Liver (tissue), 9 donors: ENCODE data around the gene ANKS1A. TPM values are rescaled to one million over a fixed set of nuclear protein-coding genes. Genes with fewer than 3 reads are reported as not detected.

Experiments used
- DNase-seq: peaks from one replicate; pipeline ENCODE4 v3.0.0-alpha.2; 2017; ENCODE audit warnings: low spot score
- H3K27ac ChIP-seq, 2 donors: one replicate each; pipeline ENCODE4 v1.7.0; 2013; ENCODE audit warnings: inconsistent platforms in 2 of 2, low read length in 2 of 2, control low read depth in 1 of 2, low read depth in 1 of 2, mild to moderate bottlenecking in 1 of 2
- H3K27me3 ChIP-seq, 4 donors: one replicate each; pipeline versions ENCODE4 v1.6.1 to v1.7.0; 2013; ENCODE audit warnings: low read length in 3 of 4, inconsistent platforms in 1 of 4, mild to moderate bottlenecking in 1 of 4, moderate library complexity in 1 of 4; ENCODE audit not compliant: control insufficient read depth in 4 of 4, insufficient read depth in 4 of 4
- H3K36me3 ChIP-seq, 4 donors: one replicate each; pipeline versions ENCODE4 v1.6.1 to v1.7.0; 2013; ENCODE audit warnings: low read length in 3 of 4, mild to moderate bottlenecking in 3 of 4, low read depth in 1 of 4, moderate library complexity in 1 of 4; ENCODE audit not compliant: control insufficient read depth in 4 of 4, insufficient read depth in 3 of 4
- H3K4me1 ChIP-seq, 4 donors: one replicate each; pipeline versions ENCODE4 v1.6.1 to v1.7.0; 2013; ENCODE audit warnings: low read length in 3 of 4, mild to moderate bottlenecking in 3 of 4, moderate library complexity in 1 of 4; ENCODE audit not compliant: control insufficient read depth in 4 of 4, insufficient read depth in 4 of 4
- H3K4me3 ChIP-seq, 3 donors: one replicate each; pipeline versions ENCODE4 v1.6.1 to v1.7.0; 2013; ENCODE audit warnings: low read length in 3 of 3, control low read depth in 1 of 3, low read depth in 1 of 3, mild to moderate bottlenecking in 1 of 3
- H3K9ac ChIP-seq, 2 donors: one replicate each; pipeline ENCODE4 v1.7.0; 2013; ENCODE audit warnings: low read length in 2 of 2, mild to moderate bottlenecking in 2 of 2, moderate library complexity in 2 of 2, control low read depth in 1 of 2, low read depth in 1 of 2
- H3K9me3 ChIP-seq, 4 donors: one replicate each; pipeline versions ENCODE4 v1.6.1 to v1.7.0; 2013; ENCODE audit warnings: low read length in 3 of 4; ENCODE audit not compliant: control insufficient read depth in 4 of 4
- ATF3 ChIP-seq: IDR thresholded peaks from 2 replicates; pipeline ENCODE4 v1.6.1; 2016; ENCODE audit warnings: antibody characterized with exemption
- CTCF ChIP-seq: fragments of 150-350 bp; IDR thresholded peaks from 2 replicates; pipeline ENCODE4 v1.5.1; 2017; ENCODE audit warnings: improper control_type of control experiment, low read depth, low read length; ENCODE audit not compliant: missing input control
- EGR1 ChIP-seq, 2 donors: IDR thresholded peaks; 2 replicates each; pipeline ENCODE4 v1.6.1; 2016 to 2018; ENCODE audit warnings: antibody characterized with exemption in 2 of 2, low read depth in 2 of 2
- FOXA1 ChIP-seq: IDR thresholded peaks from 2 replicates; pipeline ENCODE4 v1.6.1; 2016; ENCODE audit warnings: antibody characterized with exemption
- FOXA2 ChIP-seq: IDR thresholded peaks from 2 replicates; pipeline ENCODE4 v1.6.1; 2016; ENCODE audit warnings: antibody characterized with exemption
- HNF4A ChIP-seq, 2 donors: conservative IDR thresholded peaks; 2 replicates each; pipeline ENCODE4 v1.6.1; 2016; ENCODE audit warnings: antibody characterized with exemption in 2 of 2, mild to moderate bottlenecking in 2 of 2
- NR2F2 ChIP-seq: IDR thresholded peaks from 2 replicates; pipeline ENCODE4 v1.6.1; 2016; ENCODE audit warnings: antibody characterized with exemption
- RAD21 ChIP-seq, 2 donors: IDR thresholded peaks; 2 replicates each; pipeline ENCODE4 v1.6.1; 2016; ENCODE audit warnings: antibody characterized with exemption in 2 of 2, mild to moderate bottlenecking in 2 of 2
- RXRA ChIP-seq, 2 donors: IDR thresholded peaks; 2 replicates each; pipeline ENCODE4 v1.6.1; 2017 to 2018; ENCODE audit warnings: antibody characterized with exemption in 2 of 2, mild to moderate bottlenecking in 1 of 2
- TAF1 ChIP-seq: conservative IDR thresholded peaks from 2 replicates; pipeline ENCODE4 v1.6.1; 2016; ENCODE audit warnings: antibody characterized with exemption, mild to moderate bottlenecking
- ZBTB33 ChIP-seq: IDR thresholded peaks from 2 replicates; pipeline ENCODE4 v1.6.1; 2016; ENCODE audit warnings: antibody characterized with exemption
- WGBS: extraction: QIAGEN DNeasy Blood & Tissue Kit; methylation state at CpG from one replicate; pipeline ENCODE4 v1.1.7; 2013; 5-methylcytosine and 5-hydroxymethylcytosine counted together
- polyA plus RNA-seq, 2 donors: library from polyadenylated mRNA; stranded (reverse) in 1 of 2; unstranded in 1 of 2; fragments of 200-250 nt in 1 of 2; fragments of >200 nt in 1 of 2; fragmentation: Nextera tagmentation in 1 of 2; extraction: Ambion mirVana in 1 of 2; gene quantifications; one replicate each; pipeline versions ENCODE4 v1.2.1 to v1.2.3, GENCODE V29; 2013 to 2015
- total RNA-seq, 2 donors: library from RNA; depleted of rRNA; stranded (reverse); fragments of >200 nt; gene quantifications; one replicate each; pipeline ENCODE4 v1.2.3, GENCODE V29; 2014
- TF ChIP-seq, protein P1 (sequence below): IDR thresholded peaks from 2 replicates; pipeline ENCODE4 v1.6.1; 2016; ENCODE audit warnings: antibody characterized with exemption
- donor health status: healthy.
- donor health status: healthy.
- donor health status: healthy.
- donor health status: healthy.
- donor health status: healthy.

ANKS1A gene
- total and polyA plus RNA-seq, 4 donors = 4.3 to 18.7 (median 6.7) TPM

- H3K4me3 ChIP-seq = no peak overlapping the region
- H3K9ac ChIP-seq = no peak overlapping the region
- no peaks in the 10 kb centered on the region for H3K27me3 ChIP-seq
- peaks cover 0 to 4% (median 0%) of the 10 kb centered on the region in 4 donors for H3K4me1 ChIP-seq
- H3K9me3 ChIP-seq = no peaks in the 10 kb centered on the region
- no peak for TF ChIP-seq EGR1 (IDR thresholded peaks at IDR 0.05; ENCODE audit: low read depth in 2 of 2)
- no peak for TF ChIP-seq ZBTB33
- TF ChIP-seq CTCF = no peak
- TF ChIP-seq, protein P1, sequence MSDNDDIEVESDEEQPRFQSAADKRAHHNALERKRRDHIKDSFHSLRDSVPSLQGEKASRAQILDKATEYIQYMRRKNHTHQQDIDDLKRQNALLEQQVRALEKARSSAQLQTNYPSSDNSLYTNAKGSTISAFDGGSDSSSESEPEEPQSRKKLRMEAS = no peak
- TF ChIP-seq NR2F2 = no peak
- no peak for TF ChIP-seq TAF1
- no peak for TF ChIP-seq ATF3
- H3K36me3 ChIP-seq = no peaks in the 10 kb centered on the region
- H3K27ac ChIP-seq = no peak overlapping the region
- DNase-seq = no peak
- 91% methylated on average over 6 of the region's 6 CpGs for WGBS
Observed at GRCh38 chr6:34909320-34909883, 20.3 kb downstream of the ANKS1A start.

GRCh38 chr6:34911822-34912221 lies 22.8 kb downstream of the ANKS1A start:
- 86% methylated on average over 5 of the region's 5 CpGs for WGBS
- no peak overlapping the region for H3K27ac ChIP-seq

More at GRCh38 chr6:34911822-34912221, 22.8 kb downstream of the ANKS1A start:
- no peaks in the 10 kb centered on the region for H3K27me3 ChIP-seq
- TF ChIP-seq HNF4A (conservative IDR thresholded peaks at IDR 0.05) = no peak
- TF ChIP-seq ZBTB33 = no peak
- no peak for TF ChIP-seq RXRA (IDR thresholded peaks at IDR 0.05)
- no peak for TF ChIP-seq TAF1
- TF ChIP-seq NR2F2 = no peak
- TF ChIP-seq FOXA2 = no peak
- TF ChIP-seq RAD21 (IDR thresholded peaks at IDR 0.05) = no peak
- TF ChIP-seq EGR1 (IDR thresholded peaks at IDR 0.05; ENCODE audit: low read depth in 2 of 2) = no peak
- no peak for TF ChIP-seq FOXA1
- no peak for TF ChIP-seq ATF3
- H3K9ac ChIP-seq = no peak overlapping the region
- peaks cover 0 to 4% (median 0%) of the 10 kb centered on the region in 4 donors for H3K4me1 ChIP-seq
- no peaks in the 10 kb centered on the region for H3K36me3 ChIP-seq
- DNase-seq = no peak
- H3K4me3 ChIP-seq = no peak overlapping the region
- H3K9me3 ChIP-seq = no peaks in the 10 kb centered on the region
